Right atrium auricular region (tissue), 2 donors: ENCODE results near the gene GTF2IRD1. TPM values are rescaled to one million over a fixed set of nuclear protein-coding genes. Genes with fewer than 3 reads are reported as not detected.

Source experiments
- DNase-seq: peaks from one replicate; pipeline ENCODE4 v3.0.0-alpha.2; 2019; ENCODE audit warnings: low spot score
- H3K27ac ChIP-seq, 2 donors: fragments of 200-600 bp; sonication (generic); 1 replicate in 1 of 2; 2 replicates in 1 of 2; pipeline ENCODE4 v1.5.1; 2016 to 2019
- H3K27me3 ChIP-seq, 2 donors: fragments of 200-600 bp; sonication (generic); one replicate each; pipeline versions ENCODE4 v1.5.1 to v1.6.0; 2017 to 2019
- H3K36me3 ChIP-seq: fragments of 200-600 bp; sonication (generic); one replicate; pipeline ENCODE4 v1.5.1; 2016
- H3K4me1 ChIP-seq, 2 donors: fragments of 200-600 bp; sonication (generic); one replicate each; pipeline versions ENCODE4 v1.5.1 to v1.6.0; 2017 to 2019
- H3K4me3 ChIP-seq, 2 donors: fragments of 200-600 bp; sonication (generic); 1 replicate in 1 of 2; 2 replicates in 1 of 2; pipeline ENCODE4 v1.5.1; 2017 to 2019; ENCODE audit warnings: mild to moderate bottlenecking in 1 of 2, moderate library complexity in 1 of 2
- H3K9me3 ChIP-seq, 2 donors: fragments of 200-600 bp; sonication (generic); one replicate each; pipeline ENCODE4 v1.5.1; 2019
- total RNA-seq, 2 donors: library from RNA; depleted of rRNA; stranded (reverse); fragments of >200 nt; gene quantifications; one replicate each; pipeline ENCODE4 v1.1.0, GENCODE V29; 2016
- TF ChIP-seq, protein P1 (sequence below), 2 donors: fragments of 200-600 bp; sonication (generic); IDR thresholded peaks; one replicate each; pipeline ENCODE4 v1.5.1; 2019; ENCODE audit warnings: antibody characterized with exemption in 2 of 2

Gene GTF2IRD1
- total RNA-seq, 2 donors from 2014 or later = 15.6 to 16.5 TPM

DNA sequence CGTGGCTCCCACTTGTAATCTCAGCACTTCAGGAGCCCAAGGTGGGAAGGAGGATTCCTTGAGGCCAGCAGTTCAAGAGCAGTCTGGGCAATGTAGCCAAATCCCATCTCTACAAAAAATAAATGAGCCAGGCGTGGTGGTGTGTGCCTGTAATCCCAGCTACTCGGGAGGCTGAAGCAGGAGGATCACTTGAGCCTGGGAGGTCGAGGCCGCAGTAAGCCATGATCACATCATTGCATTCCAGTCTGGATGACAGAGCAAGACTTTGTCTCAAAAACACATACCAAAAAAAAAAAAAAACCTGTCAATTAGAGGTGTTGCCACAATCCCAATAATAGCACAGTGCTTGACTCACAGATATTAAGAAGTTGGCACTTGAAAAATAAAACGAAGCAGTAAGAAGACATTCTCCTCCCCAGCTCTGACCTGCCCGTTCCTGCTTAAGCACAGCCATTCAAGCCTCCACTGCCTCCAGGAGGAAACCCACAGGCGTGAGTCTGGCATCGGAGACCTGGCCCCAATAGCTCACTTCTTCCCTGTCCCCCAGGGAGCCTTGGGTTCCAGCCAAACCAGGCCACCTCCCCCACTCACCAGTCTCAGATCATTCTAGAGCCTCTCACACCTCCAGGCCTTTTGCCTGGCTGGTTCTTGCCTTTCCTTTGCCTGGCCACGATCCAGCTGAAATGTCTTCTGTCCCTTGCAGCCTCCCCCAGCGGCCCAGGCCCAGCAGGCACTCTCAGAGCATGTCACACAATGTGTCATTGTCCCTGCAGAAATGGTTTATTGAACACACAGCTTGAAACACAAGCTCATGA lies 158.5 kb downstream of the GTF2IRD1 start:
- TF ChIP-seq, protein P1, sequence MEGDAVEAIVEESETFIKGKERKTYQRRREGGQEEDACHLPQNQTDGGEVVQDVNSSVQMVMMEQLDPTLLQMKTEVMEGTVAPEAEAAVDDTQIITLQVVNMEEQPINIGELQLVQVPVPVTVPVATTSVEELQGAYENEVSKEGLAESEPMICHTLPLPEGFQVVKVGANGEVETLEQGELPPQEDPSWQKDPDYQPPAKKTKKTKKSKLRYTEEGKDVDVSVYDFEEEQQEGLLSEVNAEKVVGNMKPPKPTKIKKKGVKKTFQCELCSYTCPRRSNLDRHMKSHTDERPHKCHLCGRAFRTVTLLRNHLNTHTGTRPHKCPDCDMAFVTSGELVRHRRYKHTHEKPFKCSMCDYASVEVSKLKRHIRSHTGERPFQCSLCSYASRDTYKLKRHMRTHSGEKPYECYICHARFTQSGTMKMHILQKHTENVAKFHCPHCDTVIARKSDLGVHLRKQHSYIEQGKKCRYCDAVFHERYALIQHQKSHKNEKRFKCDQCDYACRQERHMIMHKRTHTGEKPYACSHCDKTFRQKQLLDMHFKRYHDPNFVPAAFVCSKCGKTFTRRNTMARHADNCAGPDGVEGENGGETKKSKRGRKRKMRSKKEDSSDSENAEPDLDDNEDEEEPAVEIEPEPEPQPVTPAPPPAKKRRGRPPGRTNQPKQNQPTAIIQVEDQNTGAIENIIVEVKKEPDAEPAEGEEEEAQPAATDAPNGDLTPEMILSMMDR (IDR thresholded peaks at IDR 0.05) = no peak
- no peak for DNase-seq
- Histone ChIP-seq H3K36me3 (no peaks in the 10 kb centered on the region), H3K9me3 (no peaks in the 10 kb centered on the region), H3K27me3 (no peaks in the 10 kb centered on the region), H3K27ac (peak overlapping the region; percentile 13 to 83), H3K4me3 (no peak overlapping the region), H3K4me1 (peaks cover 0 to 8% of the 10 kb centered on the region in 2 donors)

DNA sequence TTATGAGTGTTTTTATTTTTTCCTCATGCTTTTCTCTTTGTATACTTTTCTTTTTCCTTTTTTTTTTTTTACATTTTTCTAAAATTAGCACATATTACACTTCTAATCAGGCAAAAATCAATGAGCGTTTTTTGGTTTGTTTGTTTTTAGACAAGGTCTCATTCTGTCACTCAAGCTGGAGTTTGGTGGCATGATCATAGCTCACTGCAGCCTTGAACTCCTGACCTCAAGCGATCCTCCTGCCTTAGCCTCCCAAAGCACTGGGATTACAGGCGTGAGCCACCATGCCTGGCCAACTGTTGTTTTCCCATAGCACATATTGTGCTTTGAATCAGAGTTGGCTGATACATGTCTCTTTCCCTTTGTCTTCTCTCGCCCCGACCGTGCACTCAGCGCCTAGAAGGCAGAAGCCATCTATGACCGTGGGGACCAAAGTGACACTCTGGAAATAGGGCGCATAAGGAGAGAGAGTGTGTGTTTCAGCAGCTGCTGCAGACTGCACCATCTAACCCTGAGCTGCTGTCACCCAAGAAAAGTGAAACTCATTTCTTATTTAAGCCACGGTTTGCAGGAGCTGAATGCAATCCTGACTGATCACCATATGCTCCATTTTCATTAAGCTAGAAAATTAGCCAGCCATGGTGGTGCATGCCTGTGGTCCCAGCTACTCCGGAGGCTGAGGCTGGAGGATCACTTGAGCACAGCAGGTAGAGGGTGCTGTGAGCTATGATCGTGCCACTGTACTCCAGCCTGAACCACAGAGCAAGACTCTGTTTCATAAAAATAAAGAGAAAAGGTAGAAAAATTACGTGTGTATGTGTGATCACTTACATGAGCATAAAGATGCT lies 162.5 kb downstream of the GTF2IRD1 start:
- Histone ChIP-seq H3K4me1 (peaks cover 0 to 16% of the 10 kb centered on the region in 2 donors), H3K36me3 (no peaks in the 10 kb centered on the region), H3K9me3 (no peaks in the 10 kb centered on the region), H3K27me3 (no peaks in the 10 kb centered on the region), H3K4me3 (no peak overlapping the region), H3K27ac (no peak overlapping the region)
- DNase-seq = no peak
- TF ChIP-seq, protein P1 (IDR thresholded peaks at IDR 0.05) = no peak

DNA sequence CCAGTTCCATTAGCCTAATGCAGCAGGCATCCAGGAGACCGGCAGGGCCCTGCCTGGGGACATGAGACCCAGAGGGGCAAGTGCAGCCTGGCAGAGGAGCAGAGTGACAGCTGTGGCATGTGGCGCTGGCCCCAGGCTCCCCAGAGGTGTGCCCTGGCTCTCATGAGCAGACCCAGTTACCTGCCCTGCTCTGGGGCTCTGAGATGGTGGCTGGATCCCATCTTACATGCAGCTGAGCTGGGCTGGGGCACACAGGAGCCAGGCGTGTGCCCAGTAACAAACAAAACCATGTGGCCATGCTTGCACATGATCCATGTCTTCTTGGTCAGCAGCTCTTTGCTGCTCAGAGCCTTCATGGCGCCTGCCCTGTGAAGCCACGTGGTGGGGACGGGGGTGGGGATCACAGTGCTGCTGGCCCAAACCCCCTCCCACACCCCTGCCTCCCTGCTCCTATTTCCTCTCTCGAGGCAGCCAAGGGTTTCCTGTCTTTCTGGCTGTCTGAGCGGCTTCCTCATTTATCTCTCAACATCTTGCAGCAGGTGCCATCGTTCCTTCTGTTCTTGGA lies 163.6 kb downstream of the GTF2IRD1 start:
- Histone ChIP-seq H3K36me3 (no peaks in the 10 kb centered on the region), H3K4me1 (peaks cover 0 to 16% of the 10 kb centered on the region in 2 donors), H3K4me3 (no peak overlapping the region), H3K9me3 (no peaks in the 10 kb centered on the region), H3K27me3 (no peaks in the 10 kb centered on the region), H3K27ac (no peak overlapping the region)
- DNase-seq = no peak
- TF ChIP-seq, protein P1 (IDR thresholded peaks at IDR 0.05) = no peak

DNA sequence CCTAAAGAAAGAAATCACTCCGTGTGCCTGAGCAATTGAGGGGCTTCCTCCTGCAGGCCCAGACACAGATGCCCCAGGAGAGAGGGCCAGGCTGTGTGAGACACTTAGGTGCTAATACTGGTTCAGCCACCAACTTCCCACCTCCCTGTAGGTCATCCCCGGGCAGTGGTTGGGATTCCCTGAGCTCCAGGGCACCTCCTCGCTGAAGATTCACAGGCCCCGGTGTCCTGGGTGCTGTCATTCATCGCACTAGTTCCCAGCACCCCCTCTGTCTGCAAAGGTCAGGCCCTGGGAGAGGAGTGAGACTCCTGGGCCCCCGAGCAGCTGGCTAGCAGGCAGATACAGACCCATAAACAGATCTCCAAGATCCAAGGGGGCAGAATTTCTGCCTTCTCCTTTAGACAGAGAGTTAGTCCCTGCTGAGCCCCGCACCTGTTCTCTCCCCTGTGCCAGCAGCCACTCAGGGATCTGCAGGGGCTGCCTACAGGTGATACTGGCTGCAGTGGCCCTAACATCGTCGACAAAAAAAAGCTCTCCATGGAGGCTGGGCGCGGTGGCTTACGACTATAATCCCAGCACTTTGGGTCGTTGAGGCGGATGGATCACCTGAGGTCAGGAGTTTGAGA lies 165.6 kb downstream of the GTF2IRD1 start:
- no peak for DNase-seq
- H3K27ac ChIP-seq = no peak overlapping the region
- H3K4me1 ChIP-seq = peaks cover 0 to 11% of the 10 kb centered on the region in 2 donors
- no peaks in the 10 kb centered on the region for H3K9me3 ChIP-seq
- no peaks in the 10 kb centered on the region for H3K36me3 ChIP-seq
- H3K4me3 ChIP-seq = no peak overlapping the region
- H3K27me3 ChIP-seq = no peaks in the 10 kb centered on the region
- TF ChIP-seq, protein P1 (IDR thresholded peaks at IDR 0.05) = no peak

DNA sequence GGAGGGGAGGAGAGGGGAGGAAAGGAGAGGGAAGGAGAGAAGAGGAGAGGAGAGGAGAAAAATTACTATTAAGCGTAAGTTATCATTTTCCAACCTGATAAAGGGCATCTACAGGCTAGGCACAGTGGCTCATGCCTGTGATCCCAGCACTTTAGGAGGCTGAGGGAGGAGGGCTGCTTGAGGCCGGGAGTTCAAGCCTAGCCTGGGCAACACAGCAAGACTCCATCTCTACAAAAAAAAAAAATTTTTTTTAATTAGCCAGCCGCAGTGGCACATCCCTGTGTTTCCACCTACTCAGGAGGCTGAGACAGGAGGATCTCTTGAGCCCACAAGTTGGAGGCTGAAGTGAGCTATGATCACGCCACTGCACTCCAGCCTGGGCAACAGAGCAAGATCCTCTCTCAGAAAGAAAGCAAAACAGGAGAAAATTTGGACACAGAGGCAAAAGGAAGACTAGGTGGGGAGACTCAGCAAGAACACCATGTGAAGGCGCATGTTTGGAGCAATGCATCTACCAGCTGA lies 168.6 kb downstream of the GTF2IRD1 start:
- Histone ChIP-seq H3K27me3 (no peaks in the 10 kb centered on the region), H3K4me1 (peaks cover 0 to 11% of the 10 kb centered on the region in 2 donors), H3K27ac (no peak overlapping the region), H3K4me3 (no peak overlapping the region), H3K9me3 (no peaks in the 10 kb centered on the region), H3K36me3 (no peaks in the 10 kb centered on the region)
- DNase-seq = no peak
- TF ChIP-seq, protein P1 (IDR thresholded peaks at IDR 0.05) = no peak
